ENCODE measurements around the gene MEF2D. TPM values are rescaled to one million over a fixed set of nuclear protein-coding genes. Genes with fewer than 3 reads are reported as not detected.

Gene MEF2D
- 100 to 1,000 TPM in 1 of 2 donors, 10 to 100 TPM in 1; 96.8 to 113 TPM for total RNA-seq
- polyA plus RNA-seq (ENCODE audit: insufficient read depth, low read depth, low replicate concordance), result 34.4 TPM
- long read RNA-seq, donor 1, partial matches to known transcripts, result 22 of 22 reads
- long read RNA-seq, donor 1, other reads (novel, unspliced or antisense), result 0 of 22 reads
- long read RNA-seq, donor 2, partial matches to known transcripts, result 11 of 12 reads
- long read RNA-seq, donor 2, other reads (novel, unspliced or antisense), result 0 of 12 reads

GRCh38 chr1:156500543-156500792 is at the start of gene MEF2D:
Gene MEF2D (minus strand): TSS chr1:156500775. CDS start chr1:156483292, 17,483 bp downstream.
- intact Hi-C loops (cut with DNase I; ENCODE audit: low total_unique reads), result no loop called here
- WGBS, 2 donors, result 0% methylated on average over 8 to 27 of the region's 27 CpGs
- peak within 1 kb of the TSS; percentile 98 to 100 for H3K27ac ChIP-seq
- no peaks in the 10 kb centered on the region for H3K27me3 ChIP-seq
- DNase-seq, result no peak
- peak within 1 kb of the TSS; percentile 99 to 100 for H3K4me3 ChIP-seq
- peaks cover 69% of the 10 kb centered on the region for H3K4me1 ChIP-seq
- H3K36me3 ChIP-seq (ENCODE audit: low read depth, missing control alignments), result no peaks in the 10 kb centered on the region
- H3K9me3 ChIP-seq, result no peaks in the 10 kb centered on the region
- TF ChIP-seq CTCF (IDR thresholded peaks at IDR 0.05) (no peak), POLR2A (IDR thresholded peaks at IDR 0.05) (peak; percentile 72)

DNA sequence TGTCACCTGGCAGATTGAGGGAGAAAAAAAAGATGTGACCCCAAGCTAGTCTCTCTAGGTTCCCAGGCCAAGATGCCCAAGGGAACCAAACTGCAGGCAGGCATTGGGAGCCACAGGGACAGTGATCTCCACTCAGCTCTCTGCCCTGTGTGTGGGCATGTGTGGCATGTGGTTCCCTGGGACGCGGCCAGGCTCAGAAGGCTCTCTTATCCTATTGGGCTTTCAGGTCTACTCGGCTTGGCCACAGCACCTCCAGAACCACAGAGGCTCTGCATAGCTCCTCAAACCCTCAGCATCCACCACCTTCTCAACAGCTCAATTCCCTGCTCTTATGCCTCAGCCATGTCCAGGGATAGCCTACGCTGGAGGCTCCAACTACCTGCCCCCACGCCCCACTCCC is 49.8 kb upstream of the MEF2D start:
- Histone ChIP-seq H3K4me3 (no peak overlapping the region), H3K36me3 (ENCODE audit: low read depth, missing control alignments) (no peaks in the 10 kb centered on the region), H3K27ac (no peak overlapping the region), H3K9me3 (no peaks in the 10 kb centered on the region), H3K27me3 (no peaks in the 10 kb centered on the region), H3K4me1 (no peaks in the 10 kb centered on the region)
- intact Hi-C loops (cut with DNase I; ENCODE audit: low total_unique reads), result no loop called here
- no peak for DNase-seq
- TF ChIP-seq POLR2A (IDR thresholded peaks at IDR 0.05), result no peak
- no peak for TF ChIP-seq CTCF (IDR thresholded peaks at IDR 0.05)
- WGBS, 2 donors, result 80 to 88% methylated on average over 5 of the region's 5 CpGs

DNA sequence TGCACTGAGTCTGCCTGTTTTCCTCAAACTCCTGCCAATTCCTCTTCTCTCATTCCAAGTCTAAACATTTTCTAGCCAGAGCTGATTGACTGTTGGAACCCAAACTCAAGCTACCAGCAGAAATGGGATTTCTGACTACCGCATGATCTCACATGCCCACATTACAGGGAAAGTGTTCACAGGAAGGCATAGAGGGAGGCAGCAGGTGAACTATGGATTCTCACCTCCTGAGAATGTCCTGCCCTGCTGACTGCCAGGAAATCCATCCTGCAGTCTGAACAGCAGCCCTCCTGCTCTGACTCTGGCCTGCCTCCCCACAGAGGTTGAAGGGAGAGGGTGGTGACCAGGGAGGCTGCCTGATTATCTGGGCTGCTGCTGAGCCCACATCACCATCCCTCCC is 49.3 kb upstream of the MEF2D start:
- TF ChIP-seq POLR2A (IDR thresholded peaks at IDR 0.05) (no peak), CTCF (IDR thresholded peaks at IDR 0.05) (no peak)
- Histone ChIP-seq H3K27me3 (no peaks in the 10 kb centered on the region), H3K36me3 (ENCODE audit: low read depth, missing control alignments) (no peaks in the 10 kb centered on the region), H3K4me3 (no peak overlapping the region), H3K27ac (no peak overlapping the region), H3K9me3 (no peaks in the 10 kb centered on the region), H3K4me1 (no peaks in the 10 kb centered on the region)
- intact Hi-C loops (cut with DNase I; ENCODE audit: low total_unique reads), result no loop called here
- no peak for DNase-seq
- 93 to 100% methylated on average over 1 of the region's 1 CpG for WGBS, 2 donors

- intact Hi-C loops (cut with DNase I; ENCODE audit: low total_unique reads), result no loop called here
- H3K27ac ChIP-seq, result no peak overlapping the region
- H3K4me1 ChIP-seq, result no peaks in the 10 kb centered on the region
- H3K4me3 ChIP-seq, result no peak overlapping the region
- no peaks in the 10 kb centered on the region for H3K27me3 ChIP-seq
- H3K9me3 ChIP-seq, result no peaks in the 10 kb centered on the region
- 81% methylated on average over 2 of the region's 2 CpGs for WGBS, 2 donors
- TF ChIP-seq POLR2A (IDR thresholded peaks at IDR 0.05), result no peak
- no peak for TF ChIP-seq CTCF (IDR thresholded peaks at IDR 0.05)
- no peak for DNase-seq
- H3K36me3 ChIP-seq (ENCODE audit: low read depth, missing control alignments), result no peaks in the 10 kb centered on the region
Measured at GRCh38 chr1:156549390-156549789, 48.8 kb upstream of the MEF2D start.

DNA sequence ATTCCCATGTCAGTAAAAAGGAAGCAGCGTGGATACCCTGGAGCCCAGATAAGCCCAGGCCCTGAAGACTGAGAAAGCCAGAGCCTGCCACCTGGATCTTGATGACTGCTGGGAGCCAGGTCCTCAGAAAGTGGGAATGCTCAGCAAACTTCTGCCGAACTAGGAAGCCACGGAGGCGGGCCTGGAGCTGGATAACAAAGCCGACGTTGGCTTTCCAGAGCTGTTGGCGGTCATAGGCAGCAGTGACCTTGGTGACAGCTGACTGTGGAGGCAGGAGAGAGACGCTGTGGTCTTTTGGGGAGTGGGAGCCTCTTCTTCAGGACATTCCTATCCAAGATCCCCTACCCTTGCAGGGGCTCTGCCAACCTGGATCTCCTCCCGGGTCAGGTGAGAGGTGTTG is 47.4 kb upstream of the MEF2D start:
- Histone ChIP-seq H3K36me3 (ENCODE audit: low read depth, missing control alignments) (no peaks in the 10 kb centered on the region), H3K27me3 (no peaks in the 10 kb centered on the region), H3K4me3 (no peak overlapping the region), H3K9me3 (no peaks in the 10 kb centered on the region), H3K27ac (no peak overlapping the region), H3K4me1 (no peaks in the 10 kb centered on the region)
- intact Hi-C loops (cut with DNase I; ENCODE audit: low total_unique reads), result no loop called here
- peak; percentile 23 for DNase-seq
- TF ChIP-seq POLR2A (IDR thresholded peaks at IDR 0.05), result no peak
- TF ChIP-seq CTCF (IDR thresholded peaks at IDR 0.05), result no peak
- WGBS, 2 donors, result 72 to 93% methylated on average over 4 to 9 of the region's 9 CpGs

All from testis (tissue), 5 donors.